ENCODE data around the gene RPL31. TPM values are rescaled to one million over a fixed set of nuclear protein-coding genes. Genes with fewer than 3 reads are reported as not detected.

Gene RPL31
- total RNA-seq, 4 donors from 2014 or later = 1,010 to 1,120 (median 1,024) TPM

DNA sequence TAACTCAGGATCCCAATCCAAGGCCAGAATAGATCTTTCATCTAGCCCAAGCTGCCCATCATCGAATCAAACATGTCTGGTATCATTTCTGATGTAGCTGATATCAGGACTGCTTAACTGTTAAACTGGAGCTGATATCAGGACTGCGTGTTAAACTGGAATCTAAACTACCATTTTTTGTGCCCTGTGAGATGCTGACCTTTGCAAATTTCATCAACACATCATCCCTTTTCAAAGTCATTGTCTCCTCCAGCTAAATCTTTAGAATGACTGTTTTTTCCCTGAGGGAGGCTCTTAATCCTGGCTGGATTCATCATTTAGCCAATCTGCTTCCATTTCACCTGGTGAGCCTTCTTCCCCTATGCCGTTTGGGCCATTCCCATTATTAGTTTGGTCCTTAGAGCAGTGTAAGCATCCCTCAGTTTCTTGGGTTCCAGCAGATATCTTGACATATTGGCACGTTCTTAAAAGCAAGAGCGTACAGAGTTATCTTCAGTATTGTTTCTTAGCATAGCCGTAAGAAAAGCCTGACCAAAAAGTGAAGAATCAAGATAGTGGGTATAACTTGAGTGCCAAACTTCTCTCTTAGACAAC lies 12.3 kb downstream of the RPL31 start:
- no peaks in the 10 kb centered on the region for H3K27me3 ChIP-seq
- peaks cover 0 to 44% (median 0%) of the 10 kb centered on the region in 3 donors for H3K36me3 ChIP-seq
- H3K4me3 ChIP-seq = no peak overlapping the region
- DNase-seq (ENCODE audit: low spot score in 2 of 2) = no peak
- H3K4me1 ChIP-seq = peaks cover 0 to 3% (median 0%) of the 10 kb centered on the region in 4 donors
- no peak for TF ChIP-seq POLR2A (IDR thresholded peaks at IDR 0.05)
- H3K27ac ChIP-seq = no peak overlapping the region
- WGBS, 2 donors = 91 to 94% methylated on average over 6 of the region's 6 CpGs
- no peaks in the 10 kb centered on the region for H3K9me3 ChIP-seq

DNA sequence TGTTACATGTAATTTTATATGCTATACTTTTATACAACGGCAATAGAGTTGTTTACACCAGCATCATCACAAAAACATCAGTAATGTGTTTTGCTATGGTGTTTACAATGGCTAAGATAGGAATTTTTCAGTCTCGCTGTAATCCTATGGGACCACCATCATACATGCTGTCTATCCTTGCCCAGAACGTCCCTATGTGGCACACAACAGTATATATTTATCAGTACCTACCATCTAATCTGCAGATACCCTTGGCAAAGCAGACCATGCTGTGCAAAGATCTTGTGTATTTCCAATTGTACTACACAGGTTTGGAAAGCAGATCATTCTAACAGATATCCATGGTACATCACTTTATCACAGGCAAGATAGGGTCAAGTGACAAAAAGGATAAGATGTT lies 15.3 kb downstream of the RPL31 start:
- DNase-seq (ENCODE audit: low spot score in 2 of 2) = no peak
- Histone ChIP-seq H3K36me3 (peaks cover 0 to 49% (median 4%) of the 10 kb centered on the region in 3 donors), H3K4me1 (peaks cover 0 to 3% (median 0%) of the 10 kb centered on the region in 4 donors), H3K9me3 (no peaks in the 10 kb centered on the region), H3K4me3 (no peak overlapping the region), H3K27ac (no peak overlapping the region), H3K27me3 (no peaks in the 10 kb centered on the region)
- no peak for TF ChIP-seq POLR2A (IDR thresholded peaks at IDR 0.05)
- WGBS, 2 donors = 71 to 79% methylated on average over 3 of the region's 3 CpGs

DNA sequence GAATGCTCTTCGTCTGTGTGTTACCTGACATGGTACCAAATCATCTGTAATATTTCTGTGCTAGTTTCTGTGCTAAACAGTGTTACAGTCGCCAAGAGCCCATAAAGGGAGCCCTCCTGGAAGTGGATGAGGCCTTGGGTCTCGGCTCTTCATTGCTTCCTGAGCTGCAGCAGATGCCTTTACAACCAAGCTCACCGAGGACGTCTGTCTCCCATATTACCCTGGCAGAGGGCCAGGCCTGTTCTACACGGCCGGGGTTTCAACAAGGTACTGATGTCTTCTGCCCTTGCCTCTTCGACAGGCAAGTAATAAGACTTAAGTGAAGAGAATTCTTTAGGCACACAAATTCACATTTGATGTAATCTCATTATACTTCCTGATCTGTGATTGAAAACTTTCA lies 16.8 kb downstream of the RPL31 start:
- Histone ChIP-seq H3K27me3 (no peaks in the 10 kb centered on the region), H3K27ac (no peak overlapping the region), H3K36me3 (peaks cover 2 to 57% (median 4%) of the 10 kb centered on the region in 3 donors), H3K4me1 (no peaks in the 10 kb centered on the region), H3K4me3 (no peak overlapping the region), H3K9me3 (no peaks in the 10 kb centered on the region)
- TF ChIP-seq POLR2A (IDR thresholded peaks at IDR 0.05) = no peak
- no peak for TF ChIP-seq EP300 (IDR thresholded peaks at IDR 0.05)
- TF ChIP-seq, protein P1, sequence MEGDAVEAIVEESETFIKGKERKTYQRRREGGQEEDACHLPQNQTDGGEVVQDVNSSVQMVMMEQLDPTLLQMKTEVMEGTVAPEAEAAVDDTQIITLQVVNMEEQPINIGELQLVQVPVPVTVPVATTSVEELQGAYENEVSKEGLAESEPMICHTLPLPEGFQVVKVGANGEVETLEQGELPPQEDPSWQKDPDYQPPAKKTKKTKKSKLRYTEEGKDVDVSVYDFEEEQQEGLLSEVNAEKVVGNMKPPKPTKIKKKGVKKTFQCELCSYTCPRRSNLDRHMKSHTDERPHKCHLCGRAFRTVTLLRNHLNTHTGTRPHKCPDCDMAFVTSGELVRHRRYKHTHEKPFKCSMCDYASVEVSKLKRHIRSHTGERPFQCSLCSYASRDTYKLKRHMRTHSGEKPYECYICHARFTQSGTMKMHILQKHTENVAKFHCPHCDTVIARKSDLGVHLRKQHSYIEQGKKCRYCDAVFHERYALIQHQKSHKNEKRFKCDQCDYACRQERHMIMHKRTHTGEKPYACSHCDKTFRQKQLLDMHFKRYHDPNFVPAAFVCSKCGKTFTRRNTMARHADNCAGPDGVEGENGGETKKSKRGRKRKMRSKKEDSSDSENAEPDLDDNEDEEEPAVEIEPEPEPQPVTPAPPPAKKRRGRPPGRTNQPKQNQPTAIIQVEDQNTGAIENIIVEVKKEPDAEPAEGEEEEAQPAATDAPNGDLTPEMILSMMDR (IDR thresholded peaks at IDR 0.05) = no peak
- WGBS, 2 donors = 41 to 63% methylated on average over 8 of the region's 8 CpGs
- no peak for DNase-seq (ENCODE audit: low spot score in 2 of 2)

DNA sequence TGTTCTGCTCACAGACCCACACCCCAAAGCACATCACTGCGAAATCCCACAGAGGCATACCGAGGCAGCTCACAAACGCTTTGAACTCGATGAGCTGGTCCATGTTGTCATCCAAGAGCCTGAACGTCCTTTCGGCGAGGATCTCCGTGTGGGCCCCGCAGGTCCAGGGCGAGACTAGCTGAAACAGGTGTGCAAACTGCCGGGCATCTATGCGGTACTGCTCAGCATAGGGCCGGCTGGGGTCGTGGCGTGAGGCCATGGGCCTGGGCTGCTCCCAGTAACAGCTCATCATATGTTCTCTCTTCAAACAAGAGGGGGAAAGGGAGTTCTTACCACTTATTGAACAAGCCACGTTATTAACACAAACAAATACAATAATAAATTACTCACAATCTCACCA lies 20.1 kb downstream of the RPL31 start:
- Histone ChIP-seq H3K27me3 (no peaks in the 10 kb centered on the region), H3K36me3 (peaks cover 2 to 60% (median 4%) of the 10 kb centered on the region in 3 donors)
- WGBS, 2 donors = 84% methylated on average over 14 to 16 of the region's 16 CpGs

DNA sequence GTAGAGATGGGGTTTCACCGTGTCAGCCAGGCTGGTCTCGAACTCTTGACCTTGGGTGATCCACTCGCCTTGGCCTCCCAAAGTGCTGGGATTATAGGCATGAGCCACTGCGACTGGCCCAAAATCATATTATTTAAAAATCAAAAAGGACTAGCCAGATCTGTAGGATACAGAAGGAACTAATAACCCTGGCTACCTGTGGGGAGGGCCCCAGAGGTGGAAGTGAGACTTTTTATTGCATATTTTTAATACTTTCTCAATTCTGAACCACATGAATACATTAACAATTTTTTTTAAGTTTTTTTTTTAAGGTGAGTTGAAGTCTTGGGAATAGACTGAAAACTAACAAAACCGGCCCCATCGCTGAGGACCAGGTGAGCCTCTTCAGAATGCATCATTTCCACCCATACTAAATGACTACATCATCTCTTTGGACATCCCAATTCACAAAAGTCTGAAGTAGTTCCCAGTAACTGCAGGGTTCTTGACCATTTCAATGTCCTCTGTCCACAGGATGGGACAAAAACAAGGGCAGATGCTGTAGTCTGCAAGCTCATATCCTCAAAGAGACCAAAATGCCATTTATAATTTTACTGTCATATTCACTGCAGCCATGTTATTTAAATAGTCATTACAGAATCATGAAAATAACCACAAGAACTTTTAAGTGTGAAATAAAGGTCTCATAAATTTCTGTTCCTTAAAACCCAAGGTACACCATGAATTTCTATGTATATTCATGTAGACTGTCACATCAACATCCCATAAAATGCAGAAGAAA lies 21.4 kb downstream of the RPL31 start:
- H3K4me3 ChIP-seq = no peak overlapping the region
- H3K9me3 ChIP-seq = no peaks in the 10 kb centered on the region
- H3K27ac ChIP-seq = no peak overlapping the region
- no peaks in the 10 kb centered on the region for H3K4me1 ChIP-seq
- peaks cover 2 to 67% (median 4%) of the 10 kb centered on the region in 3 donors for H3K36me3 ChIP-seq
- WGBS, 2 donors = 91 to 95% methylated on average over 6 of the region's 6 CpGs
- TF ChIP-seq POLR2A (IDR thresholded peaks at IDR 0.05) (no peak), EP300 (IDR thresholded peaks at IDR 0.05) (no peak)
- TF ChIP-seq, protein P1 (IDR thresholded peaks at IDR 0.05) = no peak
- DNase-seq (ENCODE audit: low spot score in 2 of 2) = no peak
- H3K27me3 ChIP-seq = no peaks in the 10 kb centered on the region

More for the DNA sequence above, 20.1 kb downstream of the RPL31 start:
- Histone ChIP-seq H3K4me3 (no peak overlapping the region), H3K9me3 (no peaks in the 10 kb centered on the region), H3K27ac (no peak overlapping the region), H3K4me1 (no peaks in the 10 kb centered on the region)
- DNase-seq (ENCODE audit: low spot score in 2 of 2) = no peak
- TF ChIP-seq, protein P1 (IDR thresholded peaks at IDR 0.05) = no peak
- TF ChIP-seq POLR2A (IDR thresholded peaks at IDR 0.05) (no peak), EP300 (IDR thresholded peaks at IDR 0.05) (no peak)

DNA sequence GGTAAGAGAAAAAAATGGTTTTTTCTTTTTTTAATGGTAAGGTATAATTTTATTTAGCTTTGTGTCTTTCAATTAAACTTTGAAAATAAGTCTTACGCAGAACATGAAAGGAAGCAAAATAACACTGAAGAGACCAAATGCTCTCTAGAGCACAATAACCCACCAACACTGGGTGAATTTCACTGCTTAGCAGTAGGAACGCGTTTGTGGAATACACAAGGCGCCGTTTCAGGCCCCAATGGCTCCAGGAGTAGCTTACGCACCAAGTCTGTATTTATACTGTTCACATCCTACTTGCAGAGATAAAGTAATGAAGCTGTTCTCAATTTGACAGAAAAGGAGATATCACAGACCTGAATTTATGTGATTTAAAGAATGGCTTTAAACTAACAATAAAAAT lies 23.5 kb downstream of the RPL31 start:
- WGBS, 2 donors = 85% methylated on average over 6 of the region's 6 CpGs
- no peaks in the 10 kb centered on the region for H3K27me3 ChIP-seq
- TF ChIP-seq POLR2A (IDR thresholded peaks at IDR 0.05) = no peak
- TF ChIP-seq, protein P1 (IDR thresholded peaks at IDR 0.05) = no peak
- no peak for TF ChIP-seq EP300 (IDR thresholded peaks at IDR 0.05)
- DNase-seq (ENCODE audit: low spot score in 2 of 2) = no peak
- no peak overlapping the region for H3K27ac ChIP-seq
- no peaks in the 10 kb centered on the region for H3K9me3 ChIP-seq
- H3K4me3 ChIP-seq = no peak overlapping the region
- no peaks in the 10 kb centered on the region for H3K4me1 ChIP-seq
- H3K36me3 ChIP-seq = peaks cover 2 to 62% (median 4%) of the 10 kb centered on the region in 3 donors
